ENCODE results near the gene SLF2. TPM values are rescaled to one million over a fixed set of nuclear protein-coding genes. Genes with fewer than 3 reads are reported as not detected.

The SLF2 gene
- total and polyA plus RNA-seq, 2 of the 8 experiments (the other 6 are each of a cell fraction or from before 2014, with no cell fraction given), result 5.5 to 20.9 TPM

DNA sequence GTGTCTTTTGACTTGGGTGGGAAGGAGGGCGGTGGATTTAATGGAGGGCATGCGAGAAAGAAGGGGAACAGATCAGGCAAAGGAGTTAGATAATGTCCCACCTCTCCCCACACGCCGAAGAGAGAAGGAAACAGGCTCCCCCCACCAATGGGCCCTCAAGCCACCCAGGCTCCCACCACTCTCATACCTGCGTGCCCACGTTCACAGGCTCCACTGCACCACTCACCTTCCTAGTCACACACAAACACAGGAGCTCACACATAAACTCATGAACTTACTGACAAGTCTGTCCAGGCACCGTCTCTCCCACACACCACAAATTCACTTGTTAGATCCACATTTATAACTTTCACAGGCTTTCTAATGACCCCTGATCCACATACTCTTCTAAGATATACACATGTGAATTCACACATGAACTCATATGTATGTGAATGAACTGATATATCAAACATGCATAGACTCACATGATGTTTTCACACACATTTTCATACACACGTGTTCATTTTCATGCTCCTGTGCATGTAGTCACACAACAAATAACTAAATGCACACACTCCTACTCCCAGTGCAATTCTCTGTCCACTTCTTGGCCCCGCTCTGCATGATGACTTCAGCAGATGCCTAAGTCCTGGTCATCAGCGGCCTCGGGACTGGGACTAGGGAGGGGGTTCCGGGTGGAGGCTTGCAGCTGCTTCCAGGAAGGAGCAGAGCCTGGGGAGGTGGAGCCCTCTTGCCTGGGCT lies 88.3 kb downstream of the SLF2 start (continued):
- TF ChIP-seq EGR1 (IDR thresholded peaks at IDR 0.05; ENCODE audit: borderline replicate concordance, low read depth, low read length) (no peak), TAF7 (optimal IDR thresholded peaks at IDR 0.05; ENCODE audit: borderline replicate concordance, low read depth, low read length) (no peak), CHD1 (IDR thresholded peaks at IDR 0.05; ENCODE audit: low read depth, low read length) (no peak), SUZ12 (IDR thresholded peaks at IDR 0.05; ENCODE audit: low read length) (no peak)
